HG02840 (cell line): ENCODE results near the gene DCAF10.
"Not testable (repeated sequence)": the region's sequence is repeated elsewhere in the genome, so short reads cannot be mapped to it uniquely, and the experiment has no call there.

ENCODE experiments used
- ATAC-seq: cut with Tn5 transposase; IDR thresholded peaks from one replicate; pipeline ENCODE4 v1.9.1; 2021; ENCODE audit warnings: mild to moderate bottlenecking, moderate library complexity, moderate number of reproducible peaks; ENCODE audit not compliant: unreplicated experiment, low FRiP score

The DCAF10 gene

DNA sequence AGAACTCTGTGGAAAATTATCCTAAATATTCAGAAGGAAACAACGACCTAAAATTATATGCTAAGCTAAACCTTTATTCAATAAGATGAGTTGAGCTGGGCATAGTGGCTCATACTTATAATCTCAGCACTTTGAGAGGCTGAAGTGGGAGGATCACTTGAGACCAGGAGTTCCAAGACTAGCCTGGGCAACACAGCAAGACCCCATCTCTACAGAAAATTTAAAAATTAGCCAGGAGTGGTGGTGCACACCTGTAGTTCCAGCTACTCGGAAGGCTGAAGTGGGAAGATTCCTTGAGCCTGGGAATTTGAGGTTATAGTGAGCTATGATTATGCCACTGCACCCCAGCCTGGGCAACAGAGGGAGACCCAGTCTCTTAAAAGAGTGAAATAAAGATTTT lies 51.6 kb downstream of the DCAF10 start:
- no peak for ATAC-seq

DNA sequence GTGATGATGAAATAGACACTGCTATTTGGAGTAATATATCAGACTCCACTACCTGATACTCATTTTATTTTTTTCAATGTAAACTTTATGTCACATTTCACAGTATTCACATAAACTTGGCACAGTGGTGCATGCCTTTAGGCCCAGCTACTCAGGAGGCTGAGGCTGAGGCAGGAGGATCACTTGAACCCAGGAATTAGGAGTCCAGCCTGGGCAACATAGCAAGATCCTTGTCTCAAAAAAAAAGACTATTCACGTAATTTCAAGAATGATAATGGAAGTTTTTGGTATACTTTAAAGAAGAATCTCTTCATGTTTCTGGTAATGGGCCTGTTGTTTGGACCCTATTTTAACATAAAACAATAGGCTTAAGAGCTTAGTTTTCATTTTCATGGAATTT lies 56.0 kb downstream of the DCAF10 start:
- no peak for ATAC-seq

DNA sequence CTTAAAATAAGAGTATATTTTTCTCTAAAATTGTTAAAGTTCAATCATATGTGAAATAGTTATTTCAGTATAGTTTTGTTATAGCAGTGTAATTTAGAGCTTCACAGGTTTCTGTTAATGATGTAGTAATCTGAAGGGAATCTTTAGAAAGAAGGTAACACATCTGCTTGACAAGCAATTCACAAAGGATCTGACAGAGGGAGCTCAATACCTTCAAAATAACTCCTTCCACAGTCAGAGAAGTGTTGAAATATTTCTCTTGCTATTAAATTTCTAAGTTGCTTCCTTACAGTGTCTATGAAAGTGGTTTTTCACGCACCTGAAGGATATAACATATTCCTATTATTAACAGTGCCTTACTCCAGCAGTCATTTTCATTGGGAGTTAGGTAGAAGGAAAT lies 58.4 kb downstream of the DCAF10 start:
- no peak for ATAC-seq

DNA sequence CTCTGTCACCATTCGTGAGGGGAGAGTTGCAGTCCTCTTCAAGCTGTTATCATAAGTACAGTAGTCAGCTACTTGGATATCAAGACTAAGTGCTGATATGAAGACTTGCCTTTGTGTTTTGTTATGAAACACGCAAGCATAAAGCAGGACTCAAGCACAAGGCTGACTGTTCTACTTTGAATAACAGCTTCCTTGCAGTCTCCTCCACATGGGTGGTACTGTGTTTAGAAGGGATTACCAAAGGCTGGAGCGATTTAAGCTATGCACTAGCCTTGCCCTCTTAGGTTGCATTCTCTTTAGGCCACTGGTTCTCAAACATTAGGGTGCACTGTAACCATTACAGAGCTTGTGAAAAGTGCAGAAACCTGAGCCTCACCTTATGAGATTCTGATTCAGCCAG lies 61.9 kb downstream of the DCAF10 start:
- ATAC-seq: no peak

DNA sequence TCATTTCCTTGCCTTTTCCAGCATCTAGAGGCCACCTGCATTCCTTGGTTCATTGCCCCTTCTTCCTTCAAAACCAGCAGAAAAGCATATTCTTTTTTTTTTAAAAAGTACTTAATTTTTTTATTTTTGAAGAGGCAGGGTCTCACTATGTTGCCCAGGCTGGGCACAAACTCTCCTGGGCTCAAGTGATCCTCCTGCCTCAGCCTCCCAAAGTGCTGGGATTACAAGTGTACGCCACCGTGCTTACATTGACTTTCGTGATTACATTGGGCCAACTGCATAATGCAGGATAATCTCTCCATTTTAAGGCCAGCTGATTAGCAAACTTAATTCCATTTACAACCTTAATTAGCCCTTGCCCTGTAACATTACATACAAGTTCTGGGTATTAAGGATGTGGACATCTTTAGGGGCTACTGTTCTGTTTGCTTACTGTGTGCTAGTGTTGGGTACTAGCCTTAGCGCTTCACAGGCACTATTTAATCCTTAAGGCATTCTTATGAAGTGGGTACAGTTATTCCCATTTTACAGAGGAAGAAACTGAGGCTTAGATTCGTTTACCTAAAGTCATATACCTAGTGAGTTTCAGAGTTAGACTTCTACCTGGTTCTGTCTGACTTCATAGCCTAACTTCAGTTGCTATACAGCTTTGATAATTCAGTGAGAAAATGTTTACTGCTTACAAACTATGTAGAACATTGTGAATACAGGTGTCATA lies 69.6 kb downstream of the DCAF10 start:
- ATAC-seq: no peak

DNA sequence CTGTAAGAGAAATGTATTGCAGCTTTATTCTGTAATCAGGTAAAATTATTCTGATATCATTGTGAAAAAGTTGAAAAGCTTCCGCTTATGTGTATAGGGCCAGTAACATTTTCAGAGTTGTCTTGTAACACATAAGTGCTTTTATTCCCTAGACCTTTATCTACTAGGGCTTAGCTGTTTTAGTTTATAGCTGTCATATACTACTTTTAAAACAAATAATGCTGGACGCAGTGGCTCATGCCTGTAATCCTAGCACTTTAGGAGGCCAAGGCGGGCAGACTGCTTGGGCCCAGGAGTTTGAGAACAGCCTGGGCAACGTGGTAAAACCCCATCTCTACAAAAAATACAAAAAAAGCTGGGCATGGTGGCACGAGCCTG lies 70.2 kb downstream of the DCAF10 start:
- ATAC-seq: no peak

DNA sequence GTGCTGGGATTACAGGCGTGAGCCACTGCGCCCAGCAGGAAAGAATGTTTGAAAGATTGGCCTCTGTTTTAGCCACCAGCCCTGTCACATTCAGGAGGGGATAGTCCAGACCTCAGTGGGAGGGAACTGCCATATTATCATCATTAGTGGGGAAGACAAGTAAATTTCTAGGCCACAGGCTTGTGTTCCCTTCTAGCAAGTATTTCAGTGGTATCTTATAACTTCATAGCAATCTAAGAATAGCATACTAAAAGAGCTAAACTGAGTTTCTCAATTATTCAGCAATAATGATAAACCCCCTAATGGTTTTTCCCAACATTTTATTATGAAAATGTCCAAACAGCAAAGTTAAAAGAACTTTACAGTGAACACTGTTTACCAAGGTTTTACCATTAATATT lies 73.4 kb downstream of the DCAF10 start:
- no peak for ATAC-seq

DNA sequence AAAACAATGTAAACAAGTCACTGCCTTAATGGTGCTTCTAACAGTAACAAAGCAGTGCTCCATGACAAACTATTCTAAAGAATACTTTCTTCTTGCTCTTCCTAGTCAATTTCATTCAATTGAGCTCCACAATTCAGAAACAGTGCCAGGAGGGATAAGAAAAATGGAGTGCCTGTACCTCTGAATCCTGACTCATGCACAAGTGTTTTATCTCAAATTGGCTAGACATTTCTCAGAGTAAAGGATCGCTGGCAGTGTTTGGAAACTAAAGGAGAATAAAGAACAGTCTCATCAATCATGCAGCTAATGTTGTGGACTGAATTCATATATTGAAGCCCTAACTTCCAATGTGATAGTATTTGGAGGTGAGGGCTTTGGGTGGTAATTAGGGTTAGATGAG lies 75.8 kb downstream of the DCAF10 start:
- no peak for ATAC-seq

DNA sequence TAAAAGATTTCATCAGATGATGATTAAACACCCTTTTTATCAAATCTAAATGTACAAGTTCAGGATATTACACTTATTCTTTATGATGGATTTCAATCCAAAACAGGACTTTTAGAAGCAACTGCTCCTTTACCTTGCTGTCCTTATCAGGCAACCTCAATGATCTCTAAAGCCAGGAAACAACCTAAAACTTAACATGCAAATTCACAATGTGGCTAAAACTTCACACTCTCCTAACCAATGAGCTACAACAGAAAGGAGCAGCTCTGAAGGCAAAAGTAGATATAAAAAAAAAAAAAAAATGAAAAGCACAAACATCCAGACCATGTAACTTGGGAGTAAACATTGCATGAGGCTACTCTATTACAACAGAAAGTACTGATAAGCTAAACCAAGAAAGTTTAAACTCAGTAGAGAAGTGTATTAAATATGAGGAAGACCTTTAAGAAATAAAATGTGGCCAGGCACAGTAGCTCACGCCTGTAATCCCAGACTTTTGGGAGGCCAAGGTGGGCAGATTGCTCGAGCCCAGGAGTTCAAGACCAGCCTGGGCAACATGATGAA lies 80.4 kb downstream of the DCAF10 start:
- ATAC-seq: no peak

DNA sequence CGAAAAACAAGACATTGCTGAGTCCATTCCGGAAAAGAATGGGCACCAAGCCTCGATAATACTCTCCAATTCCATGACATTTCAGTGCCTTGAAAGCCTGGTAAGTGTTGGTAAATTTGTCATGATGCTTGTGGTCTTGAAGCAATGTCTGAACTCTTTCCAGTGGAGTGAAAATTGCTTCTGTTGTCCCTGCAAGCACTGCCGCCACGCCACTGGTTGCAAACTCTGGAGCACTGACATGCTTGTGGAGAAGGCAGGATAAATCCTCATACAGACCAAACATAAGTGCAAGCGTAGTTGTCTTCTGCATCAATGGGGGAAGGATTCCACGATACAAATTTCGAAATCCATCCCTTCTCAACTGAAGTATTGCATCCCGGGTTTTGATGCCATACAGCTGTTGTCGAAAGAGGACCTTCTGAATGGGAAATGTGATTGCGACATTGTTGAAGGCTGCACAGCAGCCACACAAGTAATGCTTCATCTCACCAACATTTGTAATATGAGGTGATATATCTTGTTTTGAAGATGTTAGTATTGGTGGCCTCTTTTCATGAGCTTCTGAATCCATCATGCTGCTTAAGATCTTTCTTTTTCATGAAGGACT lies 87.5 kb downstream of the DCAF10 start:
- ATAC-seq: not testable (repeated sequence)

DNA sequence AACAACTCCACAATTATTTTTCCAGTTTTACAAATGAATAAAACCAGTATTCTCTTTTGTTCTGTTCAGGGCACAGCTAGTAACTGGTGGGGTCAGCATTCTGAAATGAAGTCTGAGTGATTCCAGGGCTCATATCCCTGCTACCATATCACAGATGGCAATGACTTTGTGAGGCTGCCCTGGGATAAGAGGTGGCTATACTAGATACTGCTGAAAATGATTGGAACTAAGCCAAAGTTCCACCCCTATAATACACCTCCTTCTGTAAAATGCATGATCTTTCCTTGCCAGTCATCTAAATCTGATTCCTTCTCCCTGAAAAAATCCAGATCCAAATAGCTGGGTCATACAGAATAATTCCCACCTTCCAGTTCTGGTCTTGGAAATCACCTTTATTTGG lies 88.9 kb downstream of the DCAF10 start:
- no peak for ATAC-seq

DNA sequence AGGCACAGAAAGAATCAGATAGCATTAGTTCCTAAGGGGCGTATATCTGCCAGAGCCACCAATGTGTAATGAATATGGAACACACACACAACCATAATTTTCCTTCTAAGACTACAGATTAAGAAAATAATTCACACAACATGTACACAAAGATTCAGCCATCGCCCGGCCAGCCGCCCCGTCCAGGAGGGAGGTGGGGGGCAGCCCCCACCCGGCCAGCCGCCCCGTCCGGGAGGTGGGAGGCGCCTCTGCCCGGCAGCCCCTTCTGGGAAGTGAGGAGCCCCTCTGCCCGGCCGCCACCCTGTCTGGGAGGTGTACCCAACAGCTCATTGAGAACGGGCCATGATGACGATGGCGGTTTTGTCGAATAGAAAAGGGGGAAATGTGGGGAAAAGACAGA lies 90.4 kb downstream of the DCAF10 start:
- not testable (repeated sequence) for ATAC-seq

DNA sequence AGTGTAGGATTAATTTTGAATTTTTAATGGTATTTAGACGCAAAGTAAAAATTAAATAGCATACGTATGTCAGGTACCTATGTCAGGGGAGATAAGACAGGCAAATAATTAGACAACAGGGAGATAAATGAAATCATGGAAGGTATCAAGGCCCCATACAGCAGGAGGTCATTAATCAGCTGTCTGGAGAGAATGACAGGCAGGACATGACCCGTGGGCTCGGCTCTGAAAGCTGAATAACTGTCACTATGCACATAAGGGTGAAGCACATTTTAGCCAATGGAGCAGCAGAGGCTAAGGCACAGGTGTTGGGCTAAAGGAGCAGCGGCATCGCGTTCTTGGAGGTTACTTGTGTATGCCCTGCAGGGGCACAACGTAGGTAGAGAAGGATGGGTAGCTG lies 91.5 kb downstream of the DCAF10 start:
- ATAC-seq: no peak

DNA sequence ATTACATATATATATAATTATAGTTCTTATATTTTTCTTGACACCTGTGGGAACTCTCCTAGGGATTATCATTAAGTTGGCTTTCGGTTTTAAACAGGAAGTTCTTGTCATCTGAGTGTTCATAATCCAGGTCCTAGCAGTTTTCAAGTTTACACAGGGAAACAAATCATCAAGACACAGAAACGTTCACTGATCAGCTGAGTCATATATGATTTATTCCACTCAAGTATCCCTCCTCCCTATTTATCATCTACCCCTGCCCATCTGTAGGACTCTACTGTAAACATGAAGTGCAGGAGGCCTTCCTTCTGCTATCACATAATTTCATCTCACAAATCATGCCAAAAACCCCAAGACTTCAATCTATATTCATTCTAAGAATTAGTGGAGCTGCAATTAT lies 97.1 kb downstream of the DCAF10 start:
- ATAC-seq: no peak

DNA sequence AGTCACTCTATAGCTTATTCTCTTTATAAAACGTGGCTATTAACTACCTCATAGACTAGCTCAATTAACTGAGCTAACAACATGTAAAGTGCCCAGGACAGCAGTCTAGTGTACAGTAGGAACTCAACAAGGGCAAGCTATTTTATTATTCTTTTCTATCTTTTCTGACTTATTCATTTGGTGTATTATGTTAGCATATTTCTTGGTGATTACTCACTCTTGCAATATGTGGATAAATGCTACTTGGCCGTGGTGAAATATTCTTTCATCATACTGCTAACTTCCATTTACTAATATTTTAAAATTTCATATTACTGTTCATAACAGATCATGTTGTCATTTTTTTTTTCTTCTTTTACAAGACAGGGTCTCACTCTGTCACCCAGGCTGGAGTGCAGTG lies 98.4 kb downstream of the DCAF10 start:
- no peak for ATAC-seq

DNA sequence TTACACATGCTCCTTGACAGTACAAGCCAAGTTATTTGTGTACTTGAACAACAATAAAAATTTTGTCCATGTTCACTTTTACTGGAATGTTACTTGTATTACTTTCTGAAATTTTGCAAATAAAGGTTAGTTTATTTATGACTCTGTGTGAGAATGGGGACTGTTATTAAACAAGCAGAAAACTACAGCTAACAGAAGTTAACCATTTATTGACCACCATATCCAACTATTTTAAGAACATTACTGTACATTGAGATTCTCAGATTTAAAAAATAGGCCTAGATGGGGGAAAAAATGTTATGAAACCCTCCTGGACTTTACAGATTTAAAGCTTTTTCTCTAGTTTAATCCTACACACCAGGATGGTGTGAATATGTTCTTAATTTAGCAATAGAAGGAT lies 101.5 kb downstream of the DCAF10 start:
- ATAC-seq: no peak

DNA sequence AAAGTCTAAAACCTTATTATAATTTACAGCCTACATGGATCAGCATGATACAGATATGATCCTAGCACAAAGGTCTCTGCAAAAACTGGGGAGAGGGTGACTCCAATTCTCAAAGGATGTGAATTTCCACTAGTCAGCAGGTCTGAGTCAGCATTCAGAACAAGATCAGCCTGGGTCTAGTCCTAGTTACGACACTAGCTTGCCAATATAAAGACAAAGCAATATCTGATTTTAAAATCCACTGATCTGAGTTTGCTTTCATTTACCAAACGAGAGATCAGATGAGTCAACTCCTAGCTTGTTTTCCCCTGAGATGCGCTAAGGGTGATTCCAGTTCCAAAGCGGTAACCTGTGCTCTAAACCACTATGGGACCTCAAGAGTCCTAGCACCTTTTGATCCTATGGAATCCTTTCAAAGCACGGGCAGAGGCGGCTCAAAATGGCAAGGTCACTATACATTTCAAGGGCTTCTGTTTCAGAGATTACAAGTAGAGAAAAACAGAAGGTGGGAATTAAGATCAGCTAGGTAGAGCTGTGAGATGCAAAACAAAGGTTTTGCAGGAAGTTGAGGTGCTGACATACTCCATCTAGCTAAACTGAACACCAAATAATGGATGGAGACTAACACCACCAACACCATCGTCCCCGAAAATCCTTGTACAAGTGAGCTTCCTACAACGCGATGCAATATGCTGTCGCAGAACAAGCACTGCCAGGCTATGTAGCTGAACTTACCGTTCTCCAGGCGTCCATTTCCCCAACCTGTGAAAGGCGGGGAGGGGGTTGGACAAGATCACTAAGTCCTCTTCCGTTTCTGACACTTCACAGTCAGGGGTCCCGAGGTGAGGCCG lies 102.4 kb downstream of the DCAF10 start:
- ATAC-seq: no peak

DNA sequence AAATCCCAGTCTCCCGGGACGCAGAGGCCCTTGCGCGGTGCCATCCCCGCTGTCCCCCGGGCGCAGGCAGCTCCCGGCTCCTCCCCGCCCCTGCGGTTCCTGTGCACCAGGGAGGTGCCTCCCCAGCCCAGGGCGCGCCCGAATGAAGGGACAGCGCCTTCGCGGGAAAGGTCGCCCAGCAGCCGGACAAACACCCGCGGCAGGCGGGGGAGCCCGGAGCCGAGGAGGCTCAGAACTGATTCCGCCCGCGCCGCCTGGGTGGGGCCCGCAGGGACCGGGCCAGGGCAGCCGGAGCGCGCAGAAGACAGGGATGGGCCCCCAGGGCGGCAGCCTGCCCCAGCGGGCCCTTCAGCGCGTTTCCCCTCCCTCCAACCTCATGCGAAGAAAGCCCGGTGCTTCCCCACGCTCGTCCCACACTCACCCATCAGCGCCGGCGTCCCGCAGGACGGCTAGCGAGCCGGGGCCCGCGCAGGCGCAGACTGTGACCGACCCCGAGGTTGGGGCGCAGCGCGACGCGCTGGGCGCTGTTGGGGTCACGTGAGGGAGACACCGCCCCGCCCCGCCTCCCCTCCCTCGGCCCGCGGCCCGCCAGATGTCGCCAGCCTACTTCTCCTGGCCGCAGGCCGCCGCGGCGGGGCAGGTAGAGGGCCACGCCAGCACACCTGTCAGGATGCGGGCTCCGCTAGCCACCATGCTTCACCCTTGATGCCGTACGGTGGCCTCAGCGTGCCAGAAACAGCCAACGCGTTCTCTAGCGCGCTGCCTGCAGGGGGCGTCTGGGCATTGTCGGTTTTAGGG lies 103.2 kb downstream of the DCAF10 start, which contains the start of gene SLC25A51:
Gene SLC25A51 (minus strand): TSS at position 481 of the 798 bp plus-strand sequence. CDS start 15,577 bp downstream, outside the sequence.
- ATAC-seq: peak; percentile 93

DNA sequence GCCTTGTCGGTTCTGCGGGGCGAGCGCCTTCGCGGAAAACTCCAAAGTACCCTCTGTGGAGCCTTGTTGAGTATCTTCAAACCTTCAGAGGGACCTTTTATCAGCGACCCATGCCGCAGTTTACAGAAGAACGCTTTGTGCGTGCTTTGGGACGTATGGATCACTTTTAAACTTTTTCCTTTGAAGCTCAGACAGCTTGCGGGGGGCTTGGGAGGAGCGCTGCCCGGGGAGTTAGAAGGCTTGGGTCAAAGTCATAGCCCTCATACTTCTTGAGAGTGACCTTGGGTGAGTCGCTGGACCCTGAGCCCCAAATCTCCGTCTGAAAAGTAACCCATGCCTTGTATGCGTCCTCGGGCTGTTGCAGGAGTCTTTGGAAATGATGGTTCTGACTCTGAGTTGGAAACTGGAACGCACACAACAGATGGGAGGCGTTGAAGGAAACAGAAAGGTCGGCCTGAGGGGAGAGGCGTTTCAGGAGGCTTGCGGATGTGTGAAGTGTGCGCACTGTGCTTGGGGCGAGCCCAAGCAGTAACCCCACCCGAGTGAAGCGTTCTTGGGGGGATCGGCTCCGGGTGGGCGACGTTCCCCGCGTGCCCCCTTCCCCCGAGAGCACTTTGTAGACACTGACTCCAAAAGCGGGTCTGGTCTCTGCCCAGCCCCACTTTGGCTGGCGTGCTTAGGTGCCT lies 104.0 kb downstream of the DCAF10 start:
- ATAC-seq: no peak

DNA sequence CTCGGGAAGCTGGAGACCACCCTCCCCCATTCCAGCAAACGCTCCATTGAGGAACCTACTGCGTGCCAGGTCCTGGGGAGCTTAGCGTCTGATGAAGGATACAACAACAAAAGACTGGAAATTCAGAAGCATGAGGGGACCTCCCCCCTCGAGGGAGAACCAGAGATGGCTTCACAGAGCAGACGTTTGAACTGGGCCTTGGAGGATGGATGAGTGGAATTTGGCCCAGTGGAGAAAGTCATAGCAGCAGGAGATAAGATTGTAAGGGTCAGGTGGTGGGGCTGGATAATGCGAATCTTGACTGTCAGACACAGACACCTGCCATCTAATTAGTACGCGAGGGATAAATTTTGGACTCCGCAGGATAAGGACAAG lies 104.5 kb downstream of the DCAF10 start:
- ATAC-seq: no peak
